GM21423 (cell line): Measurements from ENCODE around the gene CLTRN.
A peak's percentile ranks its signal among the peaks of the same experiment; 100 is the strongest.
"Not testable (repeated sequence)": the region's sequence is repeated elsewhere in the genome, so short reads cannot be mapped to it uniquely, and the experiment has no call there.

Experiments used
- ATAC-seq: cut with Tn5 transposase; IDR thresholded peaks from one replicate; pipeline ENCODE4 v1.9.1; 2021; ENCODE audit warnings: mild to moderate bottlenecking, moderate library complexity; ENCODE audit not compliant: unreplicated experiment

The CLTRN gene

GRCh38 chrX:15664487-15665444, at the start of gene CLTRN:
TSS of gene CLTRN (minus strand) at chrX:15664805. CDS start at chrX:15664775, 30 bp downstream.
- ATAC-seq, result no peak

DNA sequence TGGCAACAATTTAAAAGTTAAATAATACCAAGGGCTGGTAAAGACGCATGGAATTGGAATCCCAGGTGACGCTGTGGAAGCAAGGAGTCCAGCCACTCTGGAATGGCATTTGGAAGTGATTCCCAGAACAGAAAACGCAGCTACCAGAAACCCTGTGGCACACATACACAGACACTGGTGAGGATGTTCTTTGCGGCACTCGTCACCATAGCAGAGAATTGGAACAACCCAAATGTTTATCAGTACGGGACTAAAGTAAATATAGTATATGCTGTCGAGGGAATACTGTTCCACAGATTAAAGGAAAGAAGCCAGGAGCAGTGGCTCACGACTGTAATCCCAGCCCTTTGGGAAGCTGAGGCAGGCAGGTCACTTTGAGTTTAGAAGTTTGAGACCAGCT, 39.7 kb upstream of the CLTRN start:
- not testable (repeated sequence) for ATAC-seq

DNA sequence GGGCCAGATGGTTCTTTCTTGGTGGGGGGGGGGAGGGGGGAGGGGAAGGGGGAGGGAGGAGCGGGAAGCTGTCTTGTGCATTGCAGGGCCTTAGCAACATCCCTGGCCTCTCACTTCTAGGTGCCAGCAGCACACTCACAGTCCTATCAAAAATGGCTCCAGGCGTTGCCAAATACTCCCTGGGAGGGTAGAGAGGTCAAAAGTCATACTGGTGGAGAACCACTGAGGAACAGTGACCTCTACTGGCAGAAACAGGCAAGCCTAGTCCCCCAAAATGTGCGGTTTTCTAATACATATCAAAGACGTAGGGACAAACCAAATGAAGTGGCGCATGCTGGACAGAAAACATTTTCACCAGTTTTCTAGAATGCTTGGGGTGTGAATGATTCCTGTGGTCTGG, 39.2 kb upstream of the CLTRN start:
- ATAC-seq, result not testable (repeated sequence)

- no peak for ATAC-seq
Observed at GRCh38 chrX:15702488-15703371, 38.1 kb upstream of the CLTRN start.

- ATAC-seq, result no peak
Observed at GRCh38 chrX:15696516-15696915, 31.9 kb upstream of the CLTRN start.

DNA sequence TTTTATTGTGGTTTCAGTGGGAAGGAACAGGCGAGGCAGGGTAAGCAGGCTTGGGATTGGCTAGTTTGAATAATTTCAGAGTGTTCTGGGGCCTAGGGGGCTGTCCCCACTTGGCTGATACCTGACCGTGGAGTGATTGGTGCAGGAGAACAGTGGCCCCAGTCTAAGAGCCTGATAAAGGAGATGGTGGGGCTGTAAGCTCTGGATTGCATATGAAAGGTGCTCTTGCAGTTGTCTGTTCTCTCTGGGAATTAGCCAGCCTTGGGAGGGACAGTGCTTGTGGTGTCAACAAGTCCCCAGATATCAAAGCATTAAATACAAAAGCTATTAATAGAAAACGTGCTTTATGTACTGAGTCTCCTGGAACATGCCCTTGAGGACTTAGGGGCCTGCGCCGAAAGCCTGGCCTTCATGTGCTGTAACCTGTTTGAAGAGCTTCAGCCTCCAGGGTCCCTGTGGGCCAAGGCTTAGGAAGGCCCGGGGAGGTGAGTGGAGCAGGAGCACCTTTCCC, 30.4 kb upstream of the CLTRN start:
- ATAC-seq, result no peak

DNA sequence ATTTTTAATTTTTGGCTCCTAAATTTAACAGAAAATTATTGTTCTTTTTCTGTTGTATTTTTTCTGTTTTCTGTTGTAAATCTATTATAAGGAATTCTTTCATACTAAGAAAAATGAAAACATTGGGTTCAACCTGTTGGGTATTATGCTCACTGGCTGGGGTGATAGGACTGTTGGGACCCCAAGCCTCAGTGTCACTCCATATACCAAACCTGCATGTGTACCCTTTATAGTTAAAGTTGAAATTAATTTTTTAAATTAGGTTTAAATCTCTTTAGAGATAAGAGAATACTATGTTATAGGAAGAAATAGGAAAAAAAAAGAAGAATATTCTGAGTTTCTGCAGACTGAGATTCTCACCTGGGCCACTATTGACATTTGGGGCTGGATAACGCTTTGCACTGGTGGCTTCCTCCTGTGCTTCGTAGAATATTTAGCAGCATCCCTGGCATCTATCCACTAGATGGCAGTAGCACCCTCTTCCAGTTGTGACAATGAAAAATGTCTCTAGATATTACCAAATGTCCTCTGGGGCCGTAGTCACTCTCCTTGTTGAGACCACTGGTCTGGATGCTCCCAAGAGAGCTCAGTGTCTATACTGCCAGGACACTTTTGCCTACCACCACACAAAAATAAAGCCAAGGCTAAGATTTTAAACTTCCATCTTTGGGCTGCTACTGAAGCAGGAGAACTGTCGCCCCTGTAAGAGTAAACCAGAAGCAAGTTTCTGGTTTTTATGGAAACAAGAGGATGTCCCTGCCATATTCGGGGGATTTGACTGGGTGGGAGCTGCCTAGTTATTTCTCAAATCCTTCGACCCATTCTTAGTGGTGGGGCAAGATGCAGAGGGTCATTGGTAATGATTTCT, 22.4 kb upstream of the CLTRN start:
- peak; percentile 59 for ATAC-seq

- no peak for ATAC-seq
Observed at GRCh38 chrX:15683193-15683592, 18.6 kb upstream of the CLTRN start.

DNA sequence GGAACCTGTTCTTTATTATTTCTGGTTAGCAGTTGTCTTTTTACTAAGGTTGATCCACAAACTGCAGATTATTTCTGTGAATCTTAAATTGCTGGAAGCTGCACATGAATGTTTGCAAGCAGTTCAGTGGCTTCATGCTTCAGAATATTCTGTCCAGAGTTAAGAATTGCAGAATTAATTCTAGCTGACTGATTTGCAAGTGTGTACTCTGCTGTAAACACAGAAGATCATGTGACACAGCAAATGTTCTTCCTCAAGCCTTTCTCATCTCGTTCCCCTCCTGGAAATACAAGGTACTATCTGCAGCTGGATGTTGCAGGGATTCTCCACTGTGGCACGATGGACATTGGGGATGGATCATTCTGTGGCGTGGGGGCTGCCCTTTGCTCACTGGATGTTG, 16.8 kb upstream of the CLTRN start:
- ATAC-seq, result no peak

GRCh38 chrX:15680401-15680800, 15.8 kb upstream of the CLTRN start:
- ATAC-seq, result peak; percentile 51

DNA sequence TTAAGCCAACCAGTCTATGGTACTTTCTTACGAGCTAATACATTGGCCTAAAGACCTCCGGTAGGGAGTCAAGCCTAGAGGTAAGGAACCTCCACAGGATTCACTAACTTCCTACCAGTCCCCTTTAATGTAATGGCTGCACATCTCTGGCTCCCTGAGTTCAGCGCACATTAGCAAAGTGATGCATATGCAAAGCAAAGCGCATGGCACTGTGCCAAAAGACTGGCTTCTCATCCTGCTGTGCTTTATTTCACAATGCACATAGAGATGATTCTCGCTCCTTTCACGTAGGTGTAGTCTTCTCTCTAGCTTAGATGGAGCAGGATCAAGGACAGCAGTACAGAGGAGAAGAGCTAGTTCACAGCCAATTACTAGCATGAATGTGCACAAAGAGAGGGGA, 14.6 kb upstream of the CLTRN start:
- no peak for ATAC-seq

GRCh38 chrX:15678339-15678738, 13.7 kb upstream of the CLTRN start:
- ATAC-seq, result no peak

DNA sequence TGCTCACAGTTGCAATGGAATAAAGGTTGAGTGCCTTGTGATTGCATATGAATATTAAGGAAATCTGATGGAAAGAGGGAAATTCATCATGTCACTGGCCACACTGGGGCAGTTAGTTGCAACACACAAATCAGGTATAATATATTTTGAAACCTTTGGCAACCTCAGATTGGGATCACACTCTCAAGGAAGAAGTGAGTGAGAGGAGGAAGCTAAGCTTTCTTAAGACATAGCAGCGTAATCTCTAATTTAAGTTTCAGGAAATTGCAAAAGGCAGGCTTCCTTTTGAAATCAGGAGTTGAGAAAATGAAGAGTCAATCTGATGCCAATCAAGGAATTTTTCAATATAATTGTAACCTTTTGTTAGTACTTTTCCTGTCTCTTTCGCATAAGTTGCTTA, 12.3 kb upstream of the CLTRN start:
- ATAC-seq, result no peak

- ATAC-seq, result peak; percentile 55
Observed at GRCh38 chrX:15675490-15675921, 10.9 kb upstream of the CLTRN start.

- peak; percentile 79 for ATAC-seq
Observed at GRCh38 chrX:15674841-15675489, 10.4 kb upstream of the CLTRN start.

DNA sequence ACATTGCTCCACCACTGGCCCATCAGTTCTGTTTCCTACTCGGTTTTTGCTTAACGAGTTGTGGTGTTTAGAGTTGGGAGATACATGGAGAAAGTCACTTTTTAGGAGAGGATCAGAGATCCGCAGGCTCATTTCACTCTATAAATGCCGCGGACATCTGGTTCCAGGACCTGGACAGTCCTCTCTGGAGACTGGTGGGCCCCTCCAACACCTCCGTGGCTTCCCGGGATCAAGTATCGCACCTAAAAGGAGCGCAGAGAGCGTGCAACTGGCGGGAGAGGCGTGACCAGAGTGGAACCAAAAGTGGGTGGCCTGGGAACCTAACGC, 9.9 kb upstream of the CLTRN start:
- no peak for ATAC-seq

DNA sequence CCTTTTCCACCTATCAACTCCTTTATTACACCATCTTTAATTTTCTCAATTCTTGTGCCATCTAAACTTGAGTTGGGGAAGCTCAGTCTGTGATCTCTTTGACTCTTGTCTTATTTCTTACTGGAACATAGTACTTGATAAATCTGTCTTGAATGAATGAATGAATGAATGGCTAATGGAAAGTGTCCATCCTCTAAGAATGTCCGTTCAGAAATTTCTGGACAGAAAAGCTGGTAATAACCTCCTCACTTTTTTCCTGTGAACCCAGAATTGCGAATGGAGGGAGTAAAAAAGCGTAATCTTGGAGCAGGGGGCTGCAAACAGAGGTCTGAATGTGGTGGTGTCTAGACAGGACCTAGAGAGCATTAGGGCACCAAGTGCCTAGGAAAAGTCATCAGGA, 9.4 kb upstream of the CLTRN start:
- ATAC-seq, result no peak

DNA sequence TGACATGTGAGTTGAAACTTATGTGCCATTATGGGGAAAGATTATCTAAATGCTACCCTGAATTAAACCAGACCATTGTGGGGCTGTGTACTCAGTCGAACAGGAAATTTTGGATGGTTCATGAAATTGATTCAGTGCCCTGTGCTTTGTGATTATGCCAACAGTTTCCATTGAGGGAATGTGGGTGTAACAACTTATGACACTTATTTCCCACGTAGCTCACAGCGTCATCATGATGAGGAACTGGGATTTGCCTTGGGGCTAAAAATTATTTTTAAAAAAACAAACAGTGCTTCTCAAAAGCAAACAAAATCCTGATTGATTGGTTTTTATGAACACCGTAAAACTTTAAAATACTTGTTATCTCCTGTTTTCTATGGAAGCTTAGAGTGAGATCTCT, 8.3 kb upstream of the CLTRN start:
- ATAC-seq, result no peak

GRCh38 chrX:15663439-15663838, 1.2 kb downstream of the CLTRN start:
- ATAC-seq, result no peak

GRCh38 chrX:15654804-15655203, 9.8 kb downstream of the CLTRN start:
- ATAC-seq, result not testable (repeated sequence)
